Stimulated activated CD4-positive, alpha-beta T cell treated with anti-CD3 and anti-CD28 coated beads, Interleukin-1b, Interleukin-23, amount 100 ng/mL, for 1 hour (primary cell): ENCODE results near the gene PLA2G2F.
A peak's percentile ranks its signal among the peaks of the same experiment; 100 is the strongest.

ENCODE experiments used
- DNase-seq, 2 donors: peaks; one replicate each; pipeline ENCODE4 v3.0.0-alpha.2; 2020; ENCODE audit warnings: low read depth in 2 of 2

PLA2G2F gene

GRCh38 chr1:20142001-20142710 is 3.0 kb downstream of the PLA2G2F start:
- DNase-seq = no peak

GRCh38 chr1:20143318-20143717 is 4.2 kb downstream of the PLA2G2F start:
- DNase-seq = no peak

GRCh38 chr1:20143734-20144565 is 4.8 kb downstream of the PLA2G2F start:
- no peak for DNase-seq

- no peak for DNase-seq
Observed at GRCh38 chr1:20147846-20148570, 8.9 kb downstream of the PLA2G2F start.

GRCh38 chr1:20148571-20149500 is 9.7 kb downstream of the PLA2G2F start:
- no peak for DNase-seq

GRCh38 chr1:20149601-20150325 is 10.6 kb downstream of the PLA2G2F start:
- DNase-seq = no peak

- no peak for DNase-seq
Observed at GRCh38 chr1:20150326-20150705, 11.2 kb downstream of the PLA2G2F start.

GRCh38 chr1:20150969-20151368 is 11.8 kb downstream of the PLA2G2F start:
- DNase-seq = no peak

GRCh38 chr1:20151906-20152598 is 12.9 kb downstream of the PLA2G2F start:
- peak; percentile 53 to 67 for DNase-seq

- no peak for DNase-seq
Observed at GRCh38 chr1:20152599-20152930, 13.4 kb downstream of the PLA2G2F start.

GRCh38 chr1:20153000-20153418 is 13.9 kb downstream of the PLA2G2F start:
- DNase-seq = no peak

- DNase-seq = no peak
Observed at GRCh38 chr1:20154301-20154831, 15.2 kb downstream of the PLA2G2F start.

- no peak for DNase-seq
Observed at GRCh38 chr1:20158358-20159070, 19.4 kb downstream of the PLA2G2F start.

GRCh38 chr1:20160034-20160433 is 20.9 kb downstream of the PLA2G2F start:
- DNase-seq = no peak

- DNase-seq = no peak
Observed at GRCh38 chr1:20164694-20165202, 25.6 kb downstream of the PLA2G2F start.

GRCh38 chr1:20165522-20165951 is 26.4 kb downstream of the PLA2G2F start:
- no peak for DNase-seq

GRCh38 chr1:20166051-20166450 is 26.9 kb downstream of the PLA2G2F start:
- DNase-seq = no peak

- DNase-seq = no peak
Observed at GRCh38 chr1:20167126-20167525, 28.0 kb downstream of the PLA2G2F start.
